Posterior cingulate gyrus (tissue), 11 donors: Measurements from ENCODE around the gene PDGFRB.

Source experiments
- DNase-seq, 10 donors: peaks; one replicate each; pipeline versions ENCODE4 v3.0.0 to v3.0.0-alpha.2; 2020 to 2021; ENCODE audit warnings: mixed read lengths in 3 of 10
- intact Hi-C: fragments of 100-400 bp; cut with DNase I; formaldehyde crosslinking; loops from one replicate; pipeline ENCODE4 v1.15.1; 2023

Gene PDGFRB

DNA sequence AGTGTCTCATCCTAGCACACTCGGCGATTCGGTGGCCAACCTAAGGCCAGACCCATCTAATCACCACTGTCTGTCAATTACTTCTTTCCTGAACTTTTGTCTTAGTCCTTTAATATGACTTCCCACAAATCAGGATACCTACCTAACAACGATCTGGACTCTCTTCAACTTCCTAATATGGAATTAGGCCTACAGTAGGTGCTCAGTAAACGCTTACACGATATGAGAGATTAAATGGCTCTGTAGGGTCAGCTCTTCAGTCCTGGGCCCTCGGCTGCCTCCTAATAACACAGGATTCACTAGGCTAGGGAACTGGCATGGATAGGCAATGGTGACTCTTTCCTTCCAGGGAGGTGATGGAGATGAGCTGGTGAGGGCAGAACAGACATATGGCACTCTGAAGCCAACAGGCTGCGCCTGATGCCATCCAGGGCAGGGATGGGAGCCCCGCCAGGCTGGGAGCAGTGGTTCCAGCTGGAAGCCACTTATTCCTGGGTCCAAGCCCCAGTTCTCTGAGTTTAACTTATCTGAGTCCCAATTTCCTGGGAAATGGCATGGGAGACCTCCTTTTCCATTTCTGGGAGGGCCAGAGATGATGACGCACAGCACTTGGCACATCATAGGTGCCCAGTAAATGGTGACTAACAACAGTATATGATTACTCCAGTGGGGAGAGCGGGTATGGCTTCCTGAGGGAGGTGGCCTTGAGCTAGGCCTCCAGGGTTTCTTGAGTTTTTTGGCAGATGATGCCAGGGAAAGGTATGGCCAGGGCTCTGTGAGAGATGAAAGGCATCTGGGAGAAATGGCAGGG is 7.3 kb downstream of the PDGFRB start:
- peak in 2 of 10 donors; percentile 44 to 56 for DNase-seq
- intact Hi-C loops: no loop called here

- intact Hi-C loops: no loop called here
- peak in 2 of 10 donors; percentile 12 to 42 for DNase-seq
Measured at GRCh38 chr5:150147670-150148069, 8.0 kb downstream of the PDGFRB start.

GRCh38 chr5:150146862-150147601 is 8.6 kb downstream of the PDGFRB start:
- peak in 8 of 10 donors; percentile 41 to 89 (median 64) for DNase-seq
- intact Hi-C loops: no loop called here

- no peak for DNase-seq
- intact Hi-C loops: no loop called here
Measured at GRCh38 chr5:150146235-150146634, 9.4 kb downstream of the PDGFRB start.

DNA sequence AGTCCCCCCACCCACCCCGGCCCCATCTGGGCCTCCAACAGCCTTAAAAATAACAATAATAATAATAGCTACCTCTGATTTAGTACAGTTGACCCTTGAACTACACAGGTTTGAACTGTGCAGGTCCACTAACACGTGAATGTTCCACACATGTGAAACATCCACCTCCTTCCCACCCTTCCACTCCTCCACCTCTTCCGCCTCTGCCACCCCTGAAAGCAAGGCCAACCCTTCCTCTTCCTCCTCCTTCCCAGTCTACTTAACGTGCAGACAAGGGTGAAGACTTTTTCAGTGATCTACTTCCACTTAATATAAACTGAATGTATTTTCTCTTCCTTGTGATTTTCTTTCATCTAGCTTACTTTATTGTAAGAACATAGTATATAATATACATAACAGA is 10.8 kb downstream of the PDGFRB start:
- DNase-seq: no peak
- intact Hi-C loops: no loop called here

- intact Hi-C loops: no loop called here
Measured at GRCh38 chr5:150144246-150144801, 11.3 kb downstream of the PDGFRB start.

DNA sequence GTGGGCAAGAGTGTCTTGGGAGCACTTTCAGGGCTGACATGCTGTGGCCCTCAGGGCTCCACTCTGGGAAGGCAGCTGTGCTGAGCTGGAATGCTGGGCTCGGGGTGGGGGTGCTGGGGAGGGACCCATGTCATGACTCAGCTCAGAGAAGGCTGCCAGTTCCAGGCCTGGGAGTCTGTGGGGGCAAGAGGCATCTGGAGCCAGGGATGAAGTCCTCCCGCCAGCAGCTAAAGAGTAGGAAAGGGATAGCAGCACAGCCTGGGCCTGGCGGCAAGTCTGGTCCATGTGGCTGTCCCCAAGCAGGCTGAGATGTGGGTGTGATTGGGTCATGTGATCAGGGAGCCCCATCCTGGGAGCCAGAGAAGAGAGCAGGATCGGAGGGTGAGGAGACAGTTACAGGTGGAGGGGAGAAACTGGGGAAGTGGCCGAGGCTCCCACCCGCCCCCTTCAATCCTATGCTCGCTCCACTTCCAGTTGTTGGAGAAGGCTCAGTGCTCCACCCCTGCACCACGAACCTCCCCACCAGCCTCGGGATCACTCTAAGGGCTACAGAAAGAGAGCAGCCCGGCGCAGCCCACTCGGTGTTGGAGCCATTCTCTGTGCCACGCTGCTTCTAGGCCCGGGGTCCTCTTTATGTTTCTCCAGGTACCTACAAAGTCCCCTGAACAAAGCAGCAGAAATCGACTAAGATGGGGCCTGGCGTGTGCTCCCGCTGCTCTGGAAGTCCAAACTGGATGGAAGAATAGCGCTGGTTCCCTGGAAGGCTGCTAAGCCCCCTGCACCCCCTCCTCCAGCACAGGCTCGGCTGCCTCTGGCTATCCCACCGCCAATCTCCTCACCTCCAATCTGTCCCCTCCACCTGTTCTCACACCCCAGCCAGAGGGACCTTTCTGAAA is 12.0 kb downstream of the PDGFRB start:
- intact Hi-C loops: no loop called here
- peak in 7 of 10 donors; percentile 34 to 91 (median 57) for DNase-seq

More at GRCh38 chr5:150144246-150144801, 11.3 kb downstream of the PDGFRB start:
- DNase-seq: peak in 3 of 10 donors; percentile 45 to 84 (median 73)

GRCh38 chr5:150142959-150143349 is 12.7 kb downstream of the PDGFRB start:
- intact Hi-C loops: no loop called here
- DNase-seq: peak in 1 of 10 donors; percentile 14

GRCh38 chr5:150142185-150142958 is 13.3 kb downstream of the PDGFRB start:
- intact Hi-C loops: no loop called here
- peak in 1 of 10 donors; percentile 23 for DNase-seq

DNA sequence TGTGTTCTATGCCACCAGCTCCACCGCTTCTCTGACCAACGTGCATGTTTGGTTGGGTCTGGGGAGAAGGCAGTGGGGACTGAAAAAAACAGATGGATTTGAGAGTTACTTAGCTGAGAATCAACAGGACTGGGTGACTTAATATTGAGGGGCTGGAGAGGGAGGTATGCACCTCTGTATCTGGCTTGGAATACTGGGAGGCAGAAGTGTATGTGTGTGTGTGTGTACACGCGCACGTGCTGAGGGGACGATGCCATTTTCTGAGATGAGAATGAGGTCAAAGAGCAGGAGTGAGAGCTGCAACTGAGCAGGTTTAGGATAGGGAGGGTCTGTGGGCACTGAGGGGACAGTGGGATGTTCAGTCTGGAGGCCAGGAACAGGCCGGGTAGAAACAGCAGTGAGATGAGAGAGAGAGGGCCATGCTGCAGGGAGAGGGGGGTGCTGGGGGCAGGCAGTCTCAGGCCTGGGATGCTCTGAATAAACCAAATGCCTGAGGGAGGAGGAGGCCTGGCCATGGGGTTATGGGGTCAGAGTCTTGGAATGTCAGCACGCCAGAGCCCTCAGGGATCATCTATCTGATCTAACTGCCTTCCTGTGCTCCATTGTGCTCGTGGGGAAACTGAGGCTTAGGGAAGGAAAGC is 14.0 kb downstream of the PDGFRB start:
- DNase-seq: no peak
- intact Hi-C loops: no loop called here

DNA sequence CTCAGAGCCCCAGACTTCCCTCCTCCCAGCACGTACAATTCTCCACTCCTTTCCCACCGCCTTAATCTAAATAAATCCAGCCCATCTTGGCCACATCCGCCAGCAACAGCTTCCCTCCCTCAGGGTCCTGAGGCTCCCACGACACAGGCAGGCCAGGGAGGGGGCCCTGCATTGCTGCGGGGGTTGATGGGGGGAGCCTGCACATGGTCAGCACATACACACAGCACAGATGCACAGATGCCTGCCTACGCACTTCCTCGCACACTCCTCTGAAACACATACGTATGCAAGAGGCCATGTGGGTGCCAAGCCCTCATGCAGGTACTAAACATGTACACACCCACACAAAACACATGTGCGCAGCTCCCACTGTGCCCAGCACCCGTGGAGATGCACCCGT is 14.8 kb downstream of the PDGFRB start:
- intact Hi-C loops: no loop called here
- peak in 2 of 10 donors; percentile 36 to 74 for DNase-seq

- intact Hi-C loops: no loop called here
- no peak for DNase-seq
Measured at GRCh38 chr5:150139334-150139733, 16.3 kb downstream of the PDGFRB start.

GRCh38 chr5:150138551-150139265 is 16.9 kb downstream of the PDGFRB start:
- intact Hi-C loops: no loop called here
- peak in 6 of 10 donors; percentile 30 to 80 (median 42) for DNase-seq

- intact Hi-C loops: no loop called here
- no peak for DNase-seq
Measured at GRCh38 chr5:150137997-150138396, 17.6 kb downstream of the PDGFRB start.

GRCh38 chr5:150137168-150137957 is 18.3 kb downstream of the PDGFRB start:
- intact Hi-C loops: no loop called here
- no peak for DNase-seq

DNA sequence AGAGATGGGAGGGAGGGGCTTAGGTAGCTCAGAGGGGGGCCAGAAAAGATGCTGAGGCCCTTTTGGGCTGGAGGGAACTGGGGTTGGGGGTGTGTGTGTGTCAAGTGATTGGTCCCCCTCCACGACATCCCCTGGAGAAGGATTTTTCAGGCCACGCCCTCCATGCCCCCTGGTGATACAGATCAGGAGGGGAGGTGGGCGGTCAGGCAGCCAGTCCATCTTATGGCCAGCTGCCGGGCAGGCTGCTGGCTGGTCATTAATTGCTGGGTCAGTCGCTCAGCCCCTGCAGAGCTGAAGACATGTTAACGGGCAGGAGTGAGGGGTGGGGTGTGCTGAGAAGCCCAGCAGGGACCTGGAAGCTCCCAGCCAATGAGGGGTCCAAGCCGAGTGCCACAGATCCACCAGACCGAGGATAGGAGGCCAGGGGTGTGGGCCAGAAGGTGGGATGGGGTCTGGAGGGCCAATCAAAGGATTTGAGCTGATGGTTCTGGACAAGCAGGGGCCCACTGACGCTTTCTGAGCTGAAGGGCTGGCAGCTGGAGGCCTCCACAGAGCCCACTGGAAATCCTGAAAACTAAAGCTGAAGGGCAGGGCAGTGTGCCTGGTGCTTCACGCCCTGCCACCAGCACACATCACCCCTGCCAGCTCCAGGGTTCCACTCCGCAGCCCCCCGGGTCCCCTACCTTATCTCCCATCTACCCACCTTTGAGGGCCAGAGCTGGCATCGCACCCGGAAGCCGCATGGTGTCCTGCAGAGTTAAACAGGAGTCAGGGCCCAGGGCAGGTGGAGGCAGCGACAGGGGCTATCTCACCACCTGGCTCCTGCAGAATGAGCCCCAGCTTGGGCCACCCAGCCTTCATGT is 19.1 kb downstream of the PDGFRB start:
- intact Hi-C loops: no loop called here
- DNase-seq: no peak
